ENCODE results near the gene CBFA2T3.

Gene CBFA2T3

DNA sequence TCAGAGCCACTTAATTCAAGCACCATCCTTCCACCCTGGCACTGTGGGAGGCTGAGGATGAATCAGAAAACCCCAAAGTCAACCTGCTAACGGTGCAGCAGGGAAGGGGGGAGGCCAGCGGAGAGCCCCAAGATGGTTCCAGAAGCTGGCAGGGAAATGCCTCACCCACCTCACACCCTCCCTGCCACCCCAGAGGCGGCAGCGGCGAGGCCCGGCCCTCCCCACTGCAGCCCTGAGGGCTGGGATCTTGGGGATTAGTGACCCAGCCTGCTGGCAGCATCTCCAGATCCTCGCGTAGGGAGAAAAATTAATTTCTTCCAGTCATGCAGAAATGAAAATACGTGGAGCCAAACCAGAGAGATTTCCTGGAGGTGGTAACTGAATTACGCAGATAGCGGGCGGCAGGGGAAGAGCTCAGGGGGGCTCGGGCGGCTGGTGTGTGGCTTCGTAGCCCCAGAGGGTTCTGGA, 38.2 kb downstream of the CBFA2T3 start:
- DNase-seq (ENCODE audit: low read depth), result no peak

- DNase-seq (ENCODE audit: low read depth), result no peak
Measured at GRCh38 chr16:88938119-88938776, 38.8 kb downstream of the CBFA2T3 start.

DNA sequence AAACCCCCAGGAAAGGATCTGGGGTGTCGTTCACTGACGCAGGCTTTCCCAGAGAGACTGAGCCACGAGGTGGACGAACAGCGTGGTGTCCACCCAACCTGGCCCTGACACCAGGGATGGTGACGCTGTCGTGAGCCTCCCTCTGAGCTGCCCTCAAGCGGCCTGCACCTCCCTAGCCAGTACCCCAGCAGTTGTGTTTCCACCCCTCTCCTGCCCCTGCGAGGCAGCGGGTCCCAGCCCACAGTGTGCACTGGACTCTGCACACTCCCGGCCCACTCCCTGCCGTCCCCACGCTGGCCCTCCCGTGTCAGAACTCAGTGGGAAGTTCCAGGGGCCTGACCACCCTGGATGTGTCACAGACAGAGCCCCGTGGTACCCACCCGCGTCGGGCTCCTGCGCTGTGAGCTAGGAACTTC, 39.8 kb downstream of the CBFA2T3 start:
- no peak for DNase-seq (ENCODE audit: low read depth)

DNA sequence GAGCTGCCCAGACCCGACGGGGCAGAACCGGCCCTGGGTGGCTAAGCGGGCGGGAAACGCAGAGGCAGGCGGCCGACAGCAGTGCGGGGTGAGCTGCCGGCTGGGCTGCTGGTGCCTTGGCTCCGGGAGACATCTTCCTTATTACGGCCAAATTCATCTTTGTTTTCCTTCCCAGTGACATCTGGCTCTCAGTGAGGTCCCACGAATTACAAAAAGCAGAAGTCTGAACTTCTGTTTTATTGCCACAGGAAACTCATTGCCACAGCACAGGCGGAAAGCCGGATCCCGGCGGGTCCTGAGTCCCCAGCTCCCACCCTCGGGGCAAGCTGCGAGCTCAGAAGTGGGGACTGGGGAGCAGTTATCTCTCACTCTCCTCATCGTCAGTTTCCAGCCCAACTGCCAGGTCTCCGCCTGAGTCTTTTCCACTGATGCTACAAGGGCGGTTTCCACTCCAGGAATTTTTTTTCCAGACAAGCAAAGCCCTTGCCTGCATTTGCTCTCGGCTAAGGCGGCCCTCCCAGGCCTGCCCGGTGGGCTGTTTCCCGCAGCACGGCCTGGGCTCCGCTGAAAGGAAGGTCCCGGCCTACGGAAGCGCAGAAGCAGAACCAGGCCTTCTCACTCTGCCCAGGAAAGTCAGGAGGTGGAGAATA, 40.3 kb downstream of the CBFA2T3 start:
- no peak for DNase-seq (ENCODE audit: low read depth)

DNA sequence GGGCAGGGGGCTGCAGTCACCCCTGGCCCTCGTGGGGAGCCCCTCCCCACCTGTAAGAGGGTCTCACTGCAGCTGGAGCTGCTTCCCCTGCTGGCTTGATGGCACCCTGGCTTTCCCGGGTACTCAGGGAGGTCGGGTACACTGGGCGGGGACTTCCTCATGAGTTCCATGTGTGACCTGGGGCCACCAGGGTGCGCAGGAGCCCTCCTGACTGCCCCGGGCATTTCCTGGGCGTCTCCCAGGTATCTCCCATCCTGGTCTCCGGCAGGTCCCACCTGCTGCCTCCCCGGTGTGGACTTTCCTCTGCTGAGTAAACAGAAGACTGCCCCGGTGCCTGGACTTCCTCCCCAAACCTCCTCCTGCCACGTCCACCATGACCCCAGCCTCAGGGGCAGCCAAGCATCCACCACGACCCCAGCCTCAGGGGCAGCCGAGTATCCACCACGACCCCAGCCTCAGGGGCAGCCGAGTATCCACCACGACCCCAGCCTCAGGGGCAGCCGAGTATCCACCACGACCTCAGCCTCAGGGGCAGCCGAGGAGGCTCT, 40.9 kb downstream of the CBFA2T3 start:
- DNase-seq (ENCODE audit: low read depth), result no peak

- no peak for DNase-seq (ENCODE audit: low read depth)
Measured at GRCh38 chr16:88934066-88934667, 42.8 kb downstream of the CBFA2T3 start.

DNA sequence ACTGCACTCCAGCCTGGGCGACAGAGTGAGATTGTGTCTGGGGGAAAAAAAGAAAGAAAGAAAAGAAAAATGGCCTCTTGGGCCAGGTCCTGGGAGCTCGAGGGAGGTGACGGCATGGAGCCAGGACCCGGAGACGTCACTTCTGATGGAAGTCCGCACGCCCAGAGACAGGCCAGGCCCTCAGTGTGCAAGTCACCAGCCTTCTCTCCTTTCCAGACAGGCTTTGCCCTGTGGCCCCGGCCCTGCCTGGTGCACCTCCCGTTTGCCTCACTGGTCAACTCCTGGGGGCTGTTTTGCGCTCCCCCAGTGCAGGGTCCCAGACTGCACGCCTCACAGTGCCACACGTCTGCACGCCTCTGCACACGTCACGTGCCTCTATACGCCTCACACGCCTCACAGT, 44.1 kb downstream of the CBFA2T3 start:
- DNase-seq (ENCODE audit: low read depth), result no peak

GRCh38 chr16:88931936-88932335, 45.1 kb downstream of the CBFA2T3 start:
- no peak for DNase-seq (ENCODE audit: low read depth)

DNA sequence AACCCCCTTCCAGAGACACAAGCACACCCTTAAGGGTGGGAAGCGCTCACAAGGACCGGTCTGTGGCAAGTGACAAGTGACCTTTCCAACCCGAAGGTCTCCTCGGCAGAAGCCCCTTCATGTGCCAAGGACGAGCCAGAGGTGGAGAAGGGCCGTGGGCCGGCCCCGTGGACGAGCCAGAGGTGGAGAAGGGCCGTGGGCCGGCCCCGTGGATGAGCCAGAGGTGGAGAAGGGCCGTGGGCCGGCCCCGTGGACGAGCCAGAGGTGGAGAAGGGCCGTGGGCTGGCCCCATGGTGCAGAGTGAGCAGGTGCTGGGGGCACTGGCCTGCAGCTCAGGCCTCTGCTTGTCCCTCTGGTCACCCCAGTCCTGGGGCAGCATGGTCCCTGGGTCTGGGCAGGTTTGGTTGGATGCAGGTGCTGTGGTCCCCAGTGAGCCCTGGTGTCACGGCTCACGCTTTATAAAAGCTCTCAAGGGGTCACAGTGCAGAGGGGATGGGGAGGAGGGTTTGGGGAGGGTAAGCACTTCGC, 45.6 kb downstream of the CBFA2T3 start:
- DNase-seq (ENCODE audit: low read depth), result no peak

DNA sequence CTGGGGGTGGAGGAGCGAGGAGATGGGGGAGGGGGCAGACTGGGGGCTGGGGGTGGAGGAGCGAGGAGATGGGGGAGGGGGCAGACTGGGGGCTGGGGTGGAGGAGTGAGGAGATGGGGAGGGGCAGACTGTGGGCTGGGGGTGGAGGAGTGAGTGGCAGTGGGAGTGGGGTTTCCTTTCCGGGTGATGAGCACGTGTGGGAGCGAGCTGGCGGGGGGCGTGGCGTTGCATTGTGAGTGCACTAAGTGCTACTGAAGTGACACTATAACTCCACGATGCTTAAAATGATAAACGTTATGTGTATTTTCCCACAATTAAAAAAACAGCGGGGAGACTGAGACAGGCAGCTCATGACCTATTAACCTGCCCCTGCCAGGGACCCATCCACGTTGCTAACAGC, 46.3 kb downstream of the CBFA2T3 start:
- no peak for DNase-seq (ENCODE audit: low read depth)

DNA sequence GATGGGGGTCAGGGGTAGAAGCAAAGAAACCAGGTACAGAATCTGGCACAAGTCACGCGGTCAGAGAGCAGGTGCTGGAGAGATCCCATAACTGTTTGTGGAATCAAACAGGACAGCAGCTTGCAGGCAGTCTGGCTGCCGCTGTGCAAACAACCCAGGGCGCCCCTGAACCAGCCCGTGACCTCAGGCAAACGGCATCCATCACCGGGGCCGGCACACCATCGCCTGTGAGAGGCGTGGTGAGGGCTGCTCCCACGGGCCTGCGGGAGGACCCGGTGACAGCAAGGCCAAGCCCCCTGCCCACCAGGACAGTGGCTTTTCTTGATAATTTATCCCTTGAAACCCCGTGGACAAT, 47.9 kb downstream of the CBFA2T3 start:
- no peak for DNase-seq (ENCODE audit: low read depth)

- no peak for DNase-seq (ENCODE audit: low read depth)
Measured at GRCh38 chr16:88928405-88929090, 48.5 kb downstream of the CBFA2T3 start.

- no peak for DNase-seq (ENCODE audit: low read depth)
Measured at GRCh38 chr16:88927661-88928060, 49.3 kb downstream of the CBFA2T3 start.

- no peak for DNase-seq (ENCODE audit: low read depth)
Measured at GRCh38 chr16:88927010-88927409, 50.0 kb downstream of the CBFA2T3 start.

GRCh38 chr16:88926374-88926990, 50.5 kb downstream of the CBFA2T3 start:
- DNase-seq (ENCODE audit: low read depth), result no peak

GRCh38 chr16:88925540-88925887, 51.5 kb downstream of the CBFA2T3 start:
- no peak for DNase-seq (ENCODE audit: low read depth)

DNA sequence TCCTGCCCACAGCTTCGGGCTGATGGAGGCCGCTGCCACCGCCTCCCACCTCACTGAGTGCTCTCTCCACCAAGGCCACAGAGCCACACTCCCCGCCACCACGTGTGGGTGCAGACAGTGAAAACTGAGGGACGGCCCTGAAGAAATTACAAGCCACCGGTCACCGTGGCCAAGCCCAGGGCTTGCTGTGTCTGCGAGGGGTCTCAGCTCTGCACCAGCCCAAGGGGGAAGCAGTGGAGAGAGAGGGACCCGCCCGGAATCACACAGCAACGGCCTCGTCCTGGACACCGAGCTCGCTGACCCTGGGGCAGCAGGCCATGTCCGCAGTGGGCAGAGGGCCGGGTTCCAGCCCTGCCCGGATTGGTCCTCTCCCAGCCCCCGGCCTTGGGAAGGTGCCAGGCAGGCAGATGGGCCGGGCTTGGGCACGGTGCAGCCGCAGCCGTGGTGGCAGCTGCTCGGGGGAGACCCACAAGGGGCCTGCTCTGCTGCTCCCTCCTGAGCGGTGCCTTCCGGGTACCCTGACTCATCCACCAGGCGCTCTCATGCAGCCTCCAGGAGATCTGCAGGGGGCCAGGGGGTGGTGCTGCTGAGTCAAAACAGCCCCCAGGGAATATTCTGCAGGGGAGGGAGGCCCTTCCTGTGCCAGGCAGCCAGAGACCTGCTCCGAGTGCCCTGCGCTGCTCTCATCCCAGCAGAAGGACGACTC, 52.0 kb downstream of the CBFA2T3 start:
- no peak for DNase-seq (ENCODE audit: low read depth)

- no peak for DNase-seq (ENCODE audit: low read depth)
Measured at GRCh38 chr16:88923926-88924833, 52.8 kb downstream of the CBFA2T3 start.

- DNase-seq (ENCODE audit: low read depth), result no peak
Measured at GRCh38 chr16:88923450-88923849, 53.6 kb downstream of the CBFA2T3 start.

DNA sequence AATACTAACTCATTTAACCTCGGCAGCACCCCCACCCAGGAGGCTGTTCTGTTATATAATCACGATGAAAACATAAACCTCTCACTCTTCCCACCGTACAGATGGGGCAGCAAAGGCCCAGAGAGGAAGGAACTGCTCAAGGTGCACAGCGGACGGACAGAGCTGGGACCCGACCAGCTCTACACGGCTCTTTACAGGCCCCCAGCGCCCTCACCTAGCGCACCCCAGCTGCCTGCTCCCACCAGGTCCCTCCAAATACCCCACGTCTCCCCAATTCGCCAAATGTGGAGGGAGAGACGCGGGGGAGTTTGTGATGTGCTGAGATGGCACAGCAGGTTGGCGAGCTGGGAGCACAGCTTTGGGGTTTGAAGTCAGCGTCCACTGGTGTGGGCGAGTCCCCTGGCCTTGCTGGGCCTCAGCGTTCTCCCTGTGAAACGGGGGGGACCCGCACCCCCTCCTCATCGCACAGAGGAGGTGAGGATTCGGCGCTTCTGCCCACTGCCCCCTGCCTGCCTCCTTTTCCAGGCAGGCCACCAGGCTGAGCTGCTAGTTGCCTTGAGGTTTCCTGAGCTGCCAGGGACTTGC, 54.1 kb downstream of the CBFA2T3 start:
- DNase-seq (ENCODE audit: low read depth), result no peak
